Osteoblast (primary cell): Measurements from ENCODE around the gene DENND1A. TPM values are rescaled to one million over a fixed set of nuclear protein-coding genes. Genes with fewer than 3 reads are reported as not detected.
"Not testable (repeated sequence)": the region's sequence is repeated elsewhere in the genome, so short reads cannot be mapped to it uniquely, and the experiment has no call there.

ENCODE experiments used
- DNase-seq: peaks from one replicate; pipeline ENCODE4 v3.0.0; 2011; ENCODE audit warnings: low spot score, mixed read lengths; ENCODE audit not compliant: insufficient read length; ENCODE audit errors: missing footprints
- H2AFZ ChIP-seq: 2 replicates; pipeline ENCODE4 v1.6.0; 2011; ENCODE audit warnings: mild to moderate bottlenecking, low read length
- H3K27ac ChIP-seq: 2 replicates; pipeline ENCODE4 v1.5.1; 2011; ENCODE audit warnings: mild to moderate bottlenecking, low read depth, low read length, moderate library complexity
- H3K27me3 ChIP-seq: 2 replicates; pipeline ENCODE4 v1.6.0; 2012; ENCODE audit warnings: mild to moderate bottlenecking, control low read depth, inconsistent platforms, low read length, moderate library complexity; ENCODE audit not compliant: insufficient read depth
- H3K36me3 ChIP-seq: 2 replicates; pipeline ENCODE4 v1.5.1; 2011; ENCODE audit warnings: mild to moderate bottlenecking, low read length, control low read depth, moderate library complexity; ENCODE audit not compliant: insufficient read depth
- H3K4me1 ChIP-seq: 2 replicates; pipeline ENCODE4 v1.5.1; 2011; ENCODE audit warnings: mild to moderate bottlenecking, low read length, control low read depth, moderate library complexity; ENCODE audit not compliant: insufficient read depth
- H3K4me2 ChIP-seq: 2 replicates; pipeline ENCODE4 v1.6.0; 2011; ENCODE audit warnings: mild to moderate bottlenecking, low read length; ENCODE audit not compliant: insufficient read depth
- H3K4me3 ChIP-seq: fragments of 200-600 bp; sonication (generic); 3 replicates; pipeline ENCODE4 v1.5.1; 2012; ENCODE audit warnings: mild to moderate bottlenecking, low read length, inconsistent platforms; ENCODE audit not compliant: insufficient read depth
- H3K79me2 ChIP-seq: 2 replicates; pipeline ENCODE4 v1.6.0; 2012; ENCODE audit warnings: mild to moderate bottlenecking, low read length, control low read depth, inconsistent platforms; ENCODE audit not compliant: insufficient read depth
- H3K9me3 ChIP-seq: 2 replicates; pipeline ENCODE4 v1.5.1; 2011; ENCODE audit warnings: low read depth, low read length, control low read depth
- H4K20me1 ChIP-seq: 2 replicates; pipeline ENCODE4 v1.6.0; 2012; ENCODE audit warnings: mild to moderate bottlenecking, low read length, control low read depth; ENCODE audit not compliant: insufficient read depth
- CTCF ChIP-seq: IDR thresholded peaks from 2 replicates; pipeline ENCODE4 v1.5.1; 2011; ENCODE audit warnings: mild to moderate bottlenecking, low read depth, low read length, moderate library complexity; ENCODE audit errors: extremely low read depth
- total RNA-seq: library from RNA; depleted of rRNA; stranded (reverse); fragments of >200 nt; gene quantifications from 2 replicates; pipeline ENCODE4 v1.2.3, GENCODE V29; 2012

DENND1A gene
- total RNA-seq, 1 donor, result 14.1 TPM

GRCh38 chr9:123823194-123823947 lies 106.6 kb downstream of the DENND1A start:
- H3K27ac ChIP-seq, result no peak overlapping the region
- no peaks in the 10 kb centered on the region for H3K79me2 ChIP-seq
- no peak for TF ChIP-seq CTCF
- no peak overlapping the region for H3K4me2 ChIP-seq
- no peaks in the 10 kb centered on the region for H4K20me1 ChIP-seq
- no peak overlapping the region for H2AFZ ChIP-seq
- DNase-seq, result no peak
- H3K36me3 ChIP-seq, result no peaks in the 10 kb centered on the region
- no peaks in the 10 kb centered on the region for H3K9me3 ChIP-seq
- no peaks in the 10 kb centered on the region for H3K27me3 ChIP-seq
- H3K4me3 ChIP-seq, result no peak overlapping the region
- peaks cover 2% of the 10 kb centered on the region for H3K4me1 ChIP-seq

- Histone ChIP-seq H3K36me3 (no peaks in the 10 kb centered on the region), H3K27ac (no peak overlapping the region), H2AFZ (no peak overlapping the region), H3K4me3 (no peak overlapping the region), H3K9me3 (no peaks in the 10 kb centered on the region), H3K4me2 (no peak overlapping the region), H3K27me3 (no peaks in the 10 kb centered on the region), H3K79me2 (no peaks in the 10 kb centered on the region), H3K4me1 (peaks cover 2% of the 10 kb centered on the region), H4K20me1 (no peaks in the 10 kb centered on the region)
- no peak for DNase-seq
- no peak for TF ChIP-seq CTCF
These were observed 108.3 kb downstream of the DENND1A start for GRCh38 chr9:123821619-123822018.

GRCh38 chr9:123820139-123820538 lies 109.8 kb downstream of the DENND1A start:
- H3K36me3 ChIP-seq, result no peaks in the 10 kb centered on the region
- peaks cover 2% of the 10 kb centered on the region for H3K4me1 ChIP-seq
- TF ChIP-seq CTCF, result no peak
- no peak overlapping the region for H3K27ac ChIP-seq
- H3K4me2 ChIP-seq, result no peak overlapping the region
- H3K9me3 ChIP-seq, result no peaks in the 10 kb centered on the region
- H3K27me3 ChIP-seq, result no peaks in the 10 kb centered on the region
- H4K20me1 ChIP-seq, result no peaks in the 10 kb centered on the region
- no peak overlapping the region for H3K4me3 ChIP-seq
- no peak overlapping the region for H2AFZ ChIP-seq
- DNase-seq, result no peak
- no peaks in the 10 kb centered on the region for H3K79me2 ChIP-seq

- H3K9me3 ChIP-seq, result no peaks in the 10 kb centered on the region
- no peak overlapping the region for H2AFZ ChIP-seq
- H3K4me1 ChIP-seq, result peaks cover 2% of the 10 kb centered on the region
- no peak overlapping the region for H3K27ac ChIP-seq
- H3K36me3 ChIP-seq, result no peaks in the 10 kb centered on the region
- no peak overlapping the region for H3K4me3 ChIP-seq
- DNase-seq, result no peak
- H3K27me3 ChIP-seq, result no peaks in the 10 kb centered on the region
- H3K4me2 ChIP-seq, result no peak overlapping the region
- TF ChIP-seq CTCF, result no peak
- peaks cover 3% of the 10 kb centered on the region for H4K20me1 ChIP-seq
- H3K79me2 ChIP-seq, result no peaks in the 10 kb centered on the region
These were observed 113.0 kb downstream of the DENND1A start for GRCh38 chr9:123816817-123817472.

- H3K4me2 ChIP-seq, H4K20me1 ChIP-seq, H3K27me3 ChIP-seq, H3K9me3 ChIP-seq, H3K36me3 ChIP-seq, H3K79me2 ChIP-seq, H3K27ac ChIP-seq, H3K4me1 ChIP-seq, H3K4me3 ChIP-seq, DNase-seq, H2AFZ ChIP-seq: not testable (repeated sequence)
These were observed 114.1 kb downstream of the DENND1A start for GRCh38 chr9:123815856-123816255.
